Measurements from ENCODE around the gene NPY4R2.
"Not testable (repeated sequence)": the region's sequence is repeated elsewhere in the genome, so short reads cannot be mapped to it uniquely, and the experiment has no call there.

The NPY4R2 gene

GRCh38 chr10:47918475-47918874, at the start of gene NPY4R2:
Gene NPY4R2, plus strand, starts transcription at chr10:47918662. Its CDS starts 3,326 bp downstream, at chr10:47921988.
- not testable (repeated sequence) for DNase-seq

GRCh38 chr10:47870887-47871286, 47.6 kb upstream of the NPY4R2 start:
- DNase-seq, result not testable (repeated sequence)

GRCh38 chr10:47871485-47872180, 46.8 kb upstream of the NPY4R2 start:
- DNase-seq, result not testable (repeated sequence)

GRCh38 chr10:47872236-47872635, 46.2 kb upstream of the NPY4R2 start:
- not testable (repeated sequence) for DNase-seq

GRCh38 chr10:47884239-47884638, 34.2 kb upstream of the NPY4R2 start:
- not testable (repeated sequence) for DNase-seq

GRCh38 chr10:47884934-47885333, 33.5 kb upstream of the NPY4R2 start:
- not testable (repeated sequence) for DNase-seq

GRCh38 chr10:47886356-47886755, 32.1 kb upstream of the NPY4R2 start:
- not testable (repeated sequence) for DNase-seq

- DNase-seq, result not testable (repeated sequence)
These were observed 31.6 kb upstream of the NPY4R2 start for GRCh38 chr10:47886827-47887226.

- DNase-seq, result not testable (repeated sequence)
These were observed 27.7 kb upstream of the NPY4R2 start for GRCh38 chr10:47890737-47891136.

- not testable (repeated sequence) for DNase-seq
These were observed 25.8 kb upstream of the NPY4R2 start for GRCh38 chr10:47892494-47893261.

GRCh38 chr10:47894571-47894970, 23.9 kb upstream of the NPY4R2 start:
- not testable (repeated sequence) for DNase-seq

- DNase-seq, result not testable (repeated sequence)
These were observed 20.6 kb upstream of the NPY4R2 start for GRCh38 chr10:47897813-47898212.

- not testable (repeated sequence) for DNase-seq
These were observed 9.1 kb upstream of the NPY4R2 start for GRCh38 chr10:47909333-47909732.

- not testable (repeated sequence) for DNase-seq
These were observed 8.0 kb upstream of the NPY4R2 start for GRCh38 chr10:47910486-47910885.

- not testable (repeated sequence) for DNase-seq
These were observed 4.4 kb upstream of the NPY4R2 start for GRCh38 chr10:47914052-47914451.

- DNase-seq, result not testable (repeated sequence)
These were observed 2.5 kb upstream of the NPY4R2 start for GRCh38 chr10:47915849-47916548.

GRCh38 chr10:47920610-47921009, 2.1 kb downstream of the NPY4R2 start:
- not testable (repeated sequence) for DNase-seq

- DNase-seq, result not testable (repeated sequence)
These were observed 4.0 kb downstream of the NPY4R2 start for GRCh38 chr10:47922503-47922902.

- DNase-seq, result not testable (repeated sequence)
These were observed 6.2 kb downstream of the NPY4R2 start for GRCh38 chr10:47924628-47925027.

GRCh38 chr10:47927147-47927916, 8.9 kb downstream of the NPY4R2 start:
- DNase-seq, result not testable (repeated sequence)

GRCh38 chr10:47928225-47928624, 9.8 kb downstream of the NPY4R2 start:
- DNase-seq, result not testable (repeated sequence)

- not testable (repeated sequence) for DNase-seq
These were observed 14.4 kb downstream of the NPY4R2 start for GRCh38 chr10:47932824-47933223.
